BJ (cell line): ENCODE results near the gene RASSF9. TPM values are rescaled to one million over a fixed set of nuclear protein-coding genes. Genes with fewer than 3 reads are reported as not detected.

Experiments used
- CTCF ChIA-PET: fragments of 350-600 bp; formaldehyde crosslinking; extraction: SDS; loops from one replicate; lab custom pipeline; 2021; ENCODE audit warnings: antibody characterized with exemption, inconsistent platforms; lab: Yijun Ruan, JAX
- POLR2A ChIA-PET: fragments of 300-600 bp; sonication (Branson Sonifier 250); formaldehyde crosslinking; extraction: SDS; loops from one replicate; lab custom pipeline; 2021; ENCODE audit warnings: antibody characterized with exemption; lab: Charles Lee
- DNase-seq: peaks from one replicate; pipeline ENCODE4 v3.0.0-alpha.2; 2011; ENCODE audit warnings: low read depth
- H3K27me3 ChIP-seq: 2 replicates; pipeline ENCODE4 v1.6.0; 2011; ENCODE audit warnings: low read length; ENCODE audit not compliant: control insufficient read depth, insufficient read depth
- H3K36me3 ChIP-seq: 2 replicates; pipeline ENCODE4 v1.5.1; 2011; ENCODE audit warnings: low read length; ENCODE audit not compliant: control insufficient read depth, insufficient read depth
- H3K4me3 ChIP-seq: 2 replicates; pipeline ENCODE4 v1.5.1; 2011; ENCODE audit warnings: low read depth, mild to moderate bottlenecking, control low read depth, low read length
- CTCF ChIP-seq: IDR thresholded peaks from 2 replicates; pipeline ENCODE4 v1.5.1; 2011; ENCODE audit warnings: low read depth, mild to moderate bottlenecking, control low read depth, inconsistent platforms, low read length, moderate library complexity; ENCODE audit not compliant: insufficient read depth
- polyA minus RNA-seq: library from RNA; depleted of rRNA, polyadenylated mRNA; stranded (reverse); fragments of >200 nt; gene quantifications from 2 replicates; pipeline ENCODE4 v1.2.3, GENCODE V29; 2011; rRNA and poly(A)+ RNA removed
- polyA plus RNA-seq: library from polyadenylated mRNA; depleted of rRNA; stranded (reverse); fragments of >200 nt; gene quantifications from 2 replicates; pipeline ENCODE4 v1.2.3, GENCODE V29; 2011; rRNA removed

The RASSF9 gene
- polyA plus RNA-seq (0.09 and 0.16 TPM in 2 replicates), polyA minus RNA-seq (0.10 and 0.14 TPM in 2 replicates)

DNA sequence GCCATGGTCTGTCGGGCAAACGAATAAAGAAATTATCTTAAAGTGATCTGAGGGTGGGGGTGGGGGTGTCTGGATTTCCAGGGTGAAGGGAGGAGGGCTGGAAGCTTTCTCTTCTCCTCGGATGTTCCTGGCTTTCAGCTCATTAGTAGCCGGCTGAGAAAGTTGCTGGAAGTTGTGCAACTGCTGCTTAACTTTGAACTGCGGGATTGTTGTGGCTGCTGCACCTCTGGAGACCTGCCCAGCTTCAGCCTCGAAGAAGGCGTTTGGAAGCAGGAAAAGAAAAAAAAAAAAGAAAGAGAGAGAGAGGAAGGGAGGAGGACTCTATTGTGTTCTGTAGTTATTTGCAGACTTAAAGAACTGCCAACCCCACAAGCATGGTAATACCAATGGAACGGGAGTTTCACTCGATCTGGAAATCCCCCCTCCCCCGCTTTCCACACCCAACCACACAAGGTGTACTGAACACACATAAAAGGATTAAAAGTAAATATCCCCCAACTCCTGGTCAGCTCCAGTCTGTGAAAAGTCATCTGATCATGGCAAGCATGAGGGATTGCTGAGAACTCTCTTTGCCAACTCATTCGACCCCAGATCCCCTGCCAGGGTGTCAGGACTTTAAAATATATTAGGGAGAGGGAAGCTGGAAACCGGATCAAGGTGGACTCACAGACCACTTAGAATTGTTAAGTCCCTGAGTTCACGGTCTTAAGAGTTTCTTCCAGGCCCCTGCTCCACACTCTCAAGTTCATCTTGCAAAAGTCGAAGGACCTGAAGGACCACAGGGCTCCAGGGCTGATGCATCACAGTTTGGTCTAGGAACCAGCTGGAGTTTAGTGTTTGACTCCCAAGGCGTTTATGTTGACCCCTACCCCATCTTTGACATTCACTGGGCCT, at the start of gene RASSF9:
RASSF9 (minus strand) TSS at position 213 of the 894 bp plus-strand sequence; CDS start at position 5, 208 bp downstream.
- CTCF ChIA-PET = interaction anchor here (0.8 to 1.2 kb wide), 3 partner anchors 18 to 211 kb away, joined by 3 to 4 read pairs (median 4); no protein-coding TSS in a partner anchor
- H3K36me3 ChIP-seq = no peaks in the 10 kb centered on the region
- peak within 1 kb of the TSS; percentile 18 for H3K4me3 ChIP-seq
- no peak for TF ChIP-seq CTCF
- no peaks in the 10 kb centered on the region for H3K27me3 ChIP-seq
- POLR2A ChIA-PET = no interaction called here
- no peak for DNase-seq

- ChIA-PET POLR2A (no interaction called here), CTCF (interaction anchor here (1.2 kb wide), 1 partner anchor 16 kb away, joined by 5 read pairs; no protein-coding TSS in a partner anchor)
- no peak for DNase-seq
- H3K36me3 ChIP-seq = no peaks in the 10 kb centered on the region
- no peak overlapping the region for H3K4me3 ChIP-seq
- no peaks in the 10 kb centered on the region for H3K27me3 ChIP-seq
- TF ChIP-seq CTCF = no peak
These were observed 47.6 kb upstream of the RASSF9 start for GRCh38 chr12:85883763-85884162.

DNA sequence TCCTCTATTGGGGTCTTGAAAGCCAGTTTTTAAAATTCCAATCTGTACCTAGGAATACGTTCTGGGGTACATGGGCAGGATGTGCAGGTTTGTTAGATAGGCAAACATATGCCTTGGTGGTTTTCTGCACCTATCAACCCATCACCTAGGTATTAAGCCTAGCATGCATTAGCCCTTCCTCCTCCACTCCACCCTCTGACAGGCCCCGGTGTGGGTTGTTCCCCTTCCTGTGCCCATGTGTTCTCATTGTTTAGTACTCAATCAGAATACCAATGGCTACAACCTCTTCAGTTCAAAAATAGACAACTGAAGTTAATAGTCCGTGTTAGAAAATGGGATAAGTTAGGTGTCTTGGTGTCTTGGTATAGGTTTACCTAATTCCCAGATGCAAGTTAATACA, 41.2 kb upstream of the RASSF9 start:
- no peak overlapping the region for H3K4me3 ChIP-seq
- no peak for DNase-seq
- ChIA-PET POLR2A (no interaction called here), CTCF (no interaction called here)
- no peak for TF ChIP-seq CTCF
- no peaks in the 10 kb centered on the region for H3K36me3 ChIP-seq
- H3K27me3 ChIP-seq = 0 out of 2 replicates have a peak, but pooled peaks cover 3% of the 10 kb centered on the region

- no peak for DNase-seq
- Histone ChIP-seq H3K36me3 (no peaks in the 10 kb centered on the region), H3K27me3 (0 out of 2 replicates have a peak, but pooled peaks cover 3% of the 10 kb centered on the region), H3K4me3 (no peak within 1 kb of the TSS)
- ChIA-PET POLR2A (no interaction called here), CTCF (no interaction called here)
- no peak for TF ChIP-seq CTCF
These were observed 37.8 kb upstream of the RASSF9 start, which contains the start of gene NTS for GRCh38 chr12:85874031-85874461. TSS of gene NTS (plus strand) at chr12:85874295. CDS start at chr12:85874404, 109 bp downstream.

DNA sequence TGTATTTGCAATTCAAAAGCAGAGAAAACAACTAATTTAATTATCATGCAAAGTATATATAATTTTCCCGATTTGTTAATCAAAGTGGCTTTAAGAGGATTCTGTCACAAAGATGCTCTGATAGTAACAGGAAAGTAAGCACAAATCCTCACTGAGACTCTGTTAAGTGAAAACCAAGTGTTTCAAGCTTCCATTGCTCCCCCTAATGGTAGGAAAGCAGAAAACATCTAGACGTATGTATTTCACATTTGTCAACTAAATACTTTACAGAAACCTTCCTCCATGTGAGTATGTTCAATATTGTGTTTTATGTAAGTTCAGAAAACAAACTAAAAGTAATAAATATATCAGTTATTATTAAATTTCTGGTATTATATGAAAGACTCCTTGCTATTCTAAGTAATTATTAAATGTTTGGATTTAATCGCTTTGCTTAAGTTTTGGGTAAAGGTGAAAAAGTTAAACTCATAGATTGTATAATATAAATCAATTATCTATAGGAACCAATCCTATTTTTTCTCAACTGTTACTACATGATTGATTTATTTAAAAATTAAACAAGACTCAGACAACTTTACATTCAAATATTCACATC, 36.4 kb upstream of the RASSF9 start:
- no peak for DNase-seq
- POLR2A ChIA-PET = no interaction called here
- TF ChIP-seq CTCF = peak; percentile 80
- Histone ChIP-seq H3K36me3 (no peaks in the 10 kb centered on the region), H3K4me3 (no peak overlapping the region), H3K27me3 (0 out of 2 replicates have a peak, but pooled peaks cover 3% of the 10 kb centered on the region)
- CTCF ChIA-PET = interaction anchor here (0.6 to 3.0 kb wide), 11 partner anchors 31 to 754 kb away, joined by 3 to 11 read pairs (median 3); no protein-coding TSS in a partner anchor
